IPS-18c (cell line): ENCODE data around the gene LGALSL.

Source experiments
- H3K4me3 ChIP-seq: 2 replicates; pipeline ENCODE4 v1.7.0; 2013; ENCODE audit warnings: low read depth, mild to moderate bottlenecking, low read length, moderate library complexity; ENCODE audit not compliant: insufficient read depth
- H3K9me3 ChIP-seq: one replicate; pipeline ENCODE4 v1.6.1; 2013; ENCODE audit warnings: mild to moderate bottlenecking, low read length, moderate library complexity; ENCODE audit not compliant: control insufficient read depth, insufficient read depth

LGALSL gene

GRCh38 chr2:64481665-64482064 lies 27.7 kb downstream of the LGALSL start:
- Histone ChIP-seq H3K9me3 (peaks cover 3% of the 10 kb centered on the region), H3K4me3 (no peak overlapping the region)

- H3K4me3 ChIP-seq = no peak overlapping the region
- H3K9me3 ChIP-seq = peaks cover 3% of the 10 kb centered on the region
These were observed 28.3 kb downstream of the LGALSL start for GRCh38 chr2:64482243-64482642.

GRCh38 chr2:64482765-64483504 lies 29.0 kb downstream of the LGALSL start:
- Histone ChIP-seq H3K4me3 (no peak overlapping the region), H3K9me3 (peaks cover 3% of the 10 kb centered on the region)

GRCh38 chr2:64485331-64485730 lies 31.4 kb downstream of the LGALSL start:
- H3K9me3 ChIP-seq = peaks cover 3% of the 10 kb centered on the region

GRCh38 chr2:64485961-64486360 lies 32.0 kb downstream of the LGALSL start:
- peaks cover 3% of the 10 kb centered on the region for H3K9me3 ChIP-seq
- H3K4me3 ChIP-seq = no peak overlapping the region

More at GRCh38 chr2:64485331-64485730, 31.4 kb downstream of the LGALSL start:
- no peak overlapping the region for H3K4me3 ChIP-seq

GRCh38 chr2:64487256-64488049 lies 33.5 kb downstream of the LGALSL start:
- no peak overlapping the region for H3K4me3 ChIP-seq
- H3K9me3 ChIP-seq = peaks cover 3% of the 10 kb centered on the region

GRCh38 chr2:64488050-64488974 lies 34.4 kb downstream of the LGALSL start:
- peaks cover 3% of the 10 kb centered on the region for H3K9me3 ChIP-seq
- H3K4me3 ChIP-seq = no peak overlapping the region

GRCh38 chr2:64489081-64489751 lies 35.3 kb downstream of the LGALSL start:
- Histone ChIP-seq H3K9me3 (no peaks in the 10 kb centered on the region), H3K4me3 (no peak overlapping the region)

GRCh38 chr2:64491426-64491825 lies 37.5 kb downstream of the LGALSL start:
- Histone ChIP-seq H3K4me3 (no peak overlapping the region), H3K9me3 (no peaks in the 10 kb centered on the region)

GRCh38 chr2:64492272-64492671 lies 38.3 kb downstream of the LGALSL start:
- H3K4me3 ChIP-seq = no peak overlapping the region
- no peaks in the 10 kb centered on the region for H3K9me3 ChIP-seq

GRCh38 chr2:64492821-64493220 lies 38.9 kb downstream of the LGALSL start:
- no peaks in the 10 kb centered on the region for H3K9me3 ChIP-seq
- no peak overlapping the region for H3K4me3 ChIP-seq

GRCh38 chr2:64493788-64494187 lies 39.8 kb downstream of the LGALSL start:
- no peak overlapping the region for H3K4me3 ChIP-seq
- no peaks in the 10 kb centered on the region for H3K9me3 ChIP-seq

- Histone ChIP-seq H3K9me3 (no peaks in the 10 kb centered on the region), H3K4me3 (no peak overlapping the region)
These were observed 44.5 kb downstream of the LGALSL start for GRCh38 chr2:64498438-64498837.

- H3K4me3 ChIP-seq = no peak overlapping the region
- H3K9me3 ChIP-seq = no peaks in the 10 kb centered on the region
These were observed 46.6 kb downstream of the LGALSL start for GRCh38 chr2:64500549-64500948.

- Histone ChIP-seq H3K9me3 (no peaks in the 10 kb centered on the region), H3K4me3 (no peak overlapping the region)
These were observed 48.0 kb downstream of the LGALSL start for GRCh38 chr2:64501946-64502345.

GRCh38 chr2:64502860-64503259 lies 48.9 kb downstream of the LGALSL start:
- H3K9me3 ChIP-seq = no peaks in the 10 kb centered on the region
- no peak overlapping the region for H3K4me3 ChIP-seq
